Measurements from ENCODE around the gene MELTF. TPM values are rescaled to one million over a fixed set of nuclear protein-coding genes. Genes with fewer than 3 reads are reported as not detected.

MELTF gene
- total and polyA plus RNA-seq, 9 of the 15 experiments (the other 6 are each of a cell fraction or from before 2014, with no cell fraction given) = 0.35 to 10.5 (median 4.5) TPM

DNA sequence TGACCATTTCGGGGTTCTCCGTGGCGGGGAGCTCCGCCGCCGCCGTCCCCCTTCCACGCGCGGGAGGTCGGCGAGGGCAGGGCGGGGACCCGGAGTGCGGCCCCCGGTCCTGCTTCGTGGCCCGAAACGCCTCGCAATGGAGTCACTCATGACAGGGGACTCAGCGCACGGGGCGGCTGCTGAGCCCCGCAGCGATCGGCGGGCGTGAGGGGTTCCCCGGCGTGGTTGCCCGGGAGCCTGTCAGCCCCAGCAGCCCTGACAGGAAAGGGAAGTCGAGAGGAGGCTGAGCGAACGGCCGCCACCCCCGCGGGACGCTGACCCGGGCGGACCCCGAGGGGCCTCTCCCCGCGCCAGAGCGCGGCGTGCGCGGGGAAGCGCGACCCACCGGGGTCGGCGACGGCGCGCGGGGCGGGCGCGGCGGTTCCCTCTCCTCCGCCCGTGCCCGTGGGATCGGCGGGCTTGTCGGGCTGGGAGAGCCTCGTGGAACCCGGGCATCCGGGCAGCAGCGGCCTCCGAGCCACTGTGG, 60.4 kb downstream of the MELTF start (continued):
- TF ChIP-seq POLR2H (tag; IDR thresholded peaks at IDR 0.05; ENCODE audit: low read depth) = no peak
- TF ChIP-seq NFIC (IDR thresholded peaks at IDR 0.05) = no peak
- TF ChIP-seq GATA2 (CRISPR knock-in tag; IDR thresholded peaks at IDR 0.05) = no peak
- TF ChIP-seq, protein P1, sequence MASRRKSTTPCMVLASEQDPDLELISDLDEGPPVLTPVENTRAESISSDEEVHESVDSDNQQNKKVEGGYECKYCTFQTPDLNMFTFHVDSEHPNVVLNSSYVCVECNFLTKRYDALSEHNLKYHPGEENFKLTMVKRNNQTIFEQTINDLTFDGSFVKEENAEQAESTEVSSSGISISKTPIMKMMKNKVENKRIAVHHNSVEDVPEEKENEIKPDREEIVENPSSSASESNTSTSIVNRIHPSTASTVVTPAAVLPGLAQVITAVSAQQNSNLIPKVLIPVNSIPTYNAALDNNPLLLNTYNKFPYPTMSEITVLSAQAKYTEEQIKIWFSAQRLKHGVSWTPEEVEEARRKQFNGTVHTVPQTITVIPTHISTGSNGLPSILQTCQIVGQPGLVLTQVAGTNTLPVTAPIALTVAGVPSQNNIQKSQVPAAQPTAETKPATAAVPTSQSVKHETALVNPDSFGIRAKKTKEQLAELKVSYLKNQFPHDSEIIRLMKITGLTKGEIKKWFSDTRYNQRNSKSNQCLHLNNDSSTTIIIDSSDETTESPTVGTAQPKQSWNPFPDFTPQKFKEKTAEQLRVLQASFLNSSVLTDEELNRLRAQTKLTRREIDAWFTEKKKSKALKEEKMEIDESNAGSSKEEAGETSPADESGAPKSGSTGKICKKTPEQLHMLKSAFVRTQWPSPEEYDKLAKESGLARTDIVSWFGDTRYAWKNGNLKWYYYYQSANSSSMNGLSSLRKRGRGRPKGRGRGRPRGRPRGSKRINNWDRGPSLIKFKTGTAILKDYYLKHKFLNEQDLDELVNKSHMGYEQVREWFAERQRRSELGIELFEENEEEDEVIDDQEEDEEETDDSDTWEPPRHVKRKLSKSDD (conservative IDR thresholded peaks at IDR 0.05; ENCODE audit: low read length) = no peak
- no peak for TF ChIP-seq DPF2 (IDR thresholded peaks at IDR 0.05)
- TF ChIP-seq ZNF197 (CRISPR knock-in tag; IDR thresholded peaks at IDR 0.05; ENCODE audit: low read depth) = 0 out of 2 replicates have a peak, but pooled peaks have one; percentile 28
- TF ChIP-seq IRF2 (CRISPR knock-in tag; IDR thresholded peaks at IDR 0.05) = no peak
- TF ChIP-seq, protein P2, sequence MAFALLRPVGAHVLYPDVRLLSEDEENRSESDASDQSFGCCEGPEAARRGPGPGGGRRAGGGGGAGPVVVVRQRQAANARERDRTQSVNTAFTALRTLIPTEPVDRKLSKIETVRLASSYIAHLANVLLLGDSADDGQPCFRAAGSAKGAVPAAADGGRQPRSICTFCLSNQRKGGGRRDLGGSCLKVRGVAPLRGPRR (CRISPR knock-in tag; IDR thresholded peaks at IDR 0.05) = peak; percentile 89; the same call in 1 of the 2 replicates
- TF ChIP-seq ASH1L (IDR thresholded peaks at IDR 0.05; ENCODE audit: borderline replicate concordance, low read depth, partially characterized antibody) = no peak
- TF ChIP-seq, protein P3, sequence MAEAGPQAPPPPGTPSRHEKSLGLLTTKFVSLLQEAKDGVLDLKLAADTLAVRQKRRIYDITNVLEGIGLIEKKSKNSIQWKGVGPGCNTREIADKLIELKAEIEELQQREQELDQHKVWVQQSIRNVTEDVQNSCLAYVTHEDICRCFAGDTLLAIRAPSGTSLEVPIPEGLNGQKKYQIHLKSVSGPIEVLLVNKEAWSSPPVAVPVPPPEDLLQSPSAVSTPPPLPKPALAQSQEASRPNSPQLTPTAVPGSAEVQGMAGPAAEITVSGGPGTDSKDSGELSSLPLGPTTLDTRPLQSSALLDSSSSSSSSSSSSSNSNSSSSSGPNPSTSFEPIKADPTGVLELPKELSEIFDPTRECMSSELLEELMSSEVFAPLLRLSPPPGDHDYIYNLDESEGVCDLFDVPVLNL (CRISPR knock-in tag; IDR thresholded peaks at IDR 0.05; ENCODE audit: low read depth) = no peak
- TF ChIP-seq SRSF9 (IDR thresholded peaks at IDR 0.05; ENCODE audit: borderline replicate concordance, low read depth, low read length) = no peak
- no peak for TF ChIP-seq MAFK (IDR thresholded peaks at IDR 0.05; ENCODE audit: low read length)
- TF ChIP-seq RBM34 (IDR thresholded peaks at IDR 0.05; ENCODE audit: borderline replicate concordance, insufficient read depth, low read length) = no peak
- TF ChIP-seq, protein P4, sequence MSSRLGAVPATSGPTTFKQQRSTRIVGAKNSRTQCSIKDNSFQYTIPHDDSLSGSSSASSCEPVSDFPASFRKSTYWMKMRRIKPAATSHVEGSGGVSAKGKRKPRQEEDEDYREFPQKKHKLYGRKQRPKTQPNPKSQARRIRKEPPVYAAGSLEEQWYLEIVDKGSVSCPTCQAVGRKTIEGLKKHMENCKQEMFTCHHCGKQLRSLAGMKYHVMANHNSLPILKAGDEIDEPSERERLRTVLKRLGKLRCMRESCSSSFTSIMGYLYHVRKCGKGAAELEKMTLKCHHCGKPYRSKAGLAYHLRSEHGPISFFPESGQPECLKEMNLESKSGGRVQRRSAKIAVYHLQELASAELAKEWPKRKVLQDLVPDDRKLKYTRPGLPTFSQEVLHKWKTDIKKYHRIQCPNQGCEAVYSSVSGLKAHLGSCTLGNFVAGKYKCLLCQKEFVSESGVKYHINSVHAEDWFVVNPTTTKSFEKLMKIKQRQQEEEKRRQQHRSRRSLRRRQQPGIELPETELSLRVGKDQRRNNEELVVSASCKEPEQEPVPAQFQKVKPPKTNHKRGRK (tag; IDR thresholded peaks at IDR 0.05) = no peak
- TF ChIP-seq ZBTB8A (IDR thresholded peaks at IDR 0.05; ENCODE audit: partially characterized antibody) = no peak
- TF ChIP-seq TBP (optimal IDR thresholded peaks at IDR 0.05; ENCODE audit: low read depth, low read length) = no peak
- TF ChIP-seq, protein P5, sequence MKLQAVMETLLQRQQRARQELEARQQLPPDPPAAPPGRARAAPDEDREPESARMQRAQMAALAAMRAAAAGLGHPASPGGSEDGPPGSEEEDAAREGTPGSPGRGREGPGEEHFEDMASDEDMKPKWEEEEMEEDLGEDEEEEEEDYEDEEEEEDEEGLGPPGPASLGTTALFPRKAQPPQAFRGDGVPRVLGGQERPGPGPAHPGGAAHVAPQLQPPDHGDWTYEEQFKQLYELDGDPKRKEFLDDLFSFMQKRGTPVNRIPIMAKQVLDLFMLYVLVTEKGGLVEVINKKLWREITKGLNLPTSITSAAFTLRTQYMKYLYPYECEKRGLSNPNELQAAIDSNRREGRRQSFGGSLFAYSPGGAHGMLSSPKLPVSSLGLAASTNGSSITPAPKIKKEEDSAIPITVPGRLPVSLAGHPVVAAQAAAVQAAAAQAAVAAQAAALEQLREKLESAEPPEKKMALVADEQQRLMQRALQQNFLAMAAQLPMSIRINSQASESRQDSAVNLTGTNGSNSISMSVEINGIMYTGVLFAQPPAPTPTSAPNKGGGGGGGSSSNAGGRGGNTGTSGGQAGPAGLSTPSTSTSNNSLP (IDR thresholded peaks at IDR 0.05; ENCODE audit: borderline replicate concordance, low read depth, low read length) = no peak
- no peak for TF ChIP-seq ZSCAN29 (IDR thresholded peaks at IDR 0.05)
- no peak for TF ChIP-seq HDAC3 (IDR thresholded peaks at IDR 0.05; ENCODE audit: borderline replicate concordance, partially characterized antibody)
- no peak for TF ChIP-seq CBFB (CRISPR knock-in tag; IDR thresholded peaks at IDR 0.05)
- TF ChIP-seq LCOR (CRISPR knock-in tag; IDR thresholded peaks at IDR 0.05) = no peak

Data from K562 (cell line).